GM19467 (cell line): ENCODE measurements around the gene PDCD4.
A peak's percentile ranks its signal among the peaks of the same experiment; 100 is the strongest.

Source experiments
- ATAC-seq: cut with Tn5 transposase; IDR thresholded peaks from one replicate; pipeline ENCODE4 v1.9.1; 2021; ENCODE audit warnings: mild to moderate bottlenecking, moderate library complexity; ENCODE audit not compliant: unreplicated experiment

Gene PDCD4

GRCh38 chr10:110918269-110918642, 46.5 kb downstream of the PDCD4 start:
- no peak for ATAC-seq

GRCh38 chr10:110918643-110919348, 47.1 kb downstream of the PDCD4 start, which contains the start of gene BBIP1:
TSS of gene BBIP1 (minus strand) at chr10:110919180. CDS start at chr10:110918157, 1,023 bp downstream.
- ATAC-seq: peak; percentile 86

- ATAC-seq: peak; percentile 10
Measured at GRCh38 chr10:110919349-110919931, 47.7 kb downstream of the PDCD4 start, which contains the start of gene SHOC2. TSS of gene SHOC2 (plus strand) at chr10:110919604. CDS start at chr10:110964359, 44,755 bp downstream.

- peak; percentile 24 for ATAC-seq
Measured at GRCh38 chr10:110919971-110920881, 48.5 kb downstream of the PDCD4 start.

- ATAC-seq: no peak
Measured at GRCh38 chr10:110923856-110924493, 52.2 kb downstream of the PDCD4 start.

- ATAC-seq: no peak
Measured at GRCh38 chr10:110927461-110927860, 55.7 kb downstream of the PDCD4 start.

GRCh38 chr10:110931769-110932381, 60.1 kb downstream of the PDCD4 start:
- no peak for ATAC-seq

- no peak for ATAC-seq
Measured at GRCh38 chr10:110932505-110933180, 60.9 kb downstream of the PDCD4 start.

GRCh38 chr10:110936757-110937156, 65.0 kb downstream of the PDCD4 start:
- no peak for ATAC-seq

GRCh38 chr10:110939419-110939818, 67.7 kb downstream of the PDCD4 start:
- ATAC-seq: no peak

GRCh38 chr10:110944792-110945396, 73.2 kb downstream of the PDCD4 start:
- ATAC-seq: no peak

- no peak for ATAC-seq
Measured at GRCh38 chr10:110946496-110946895, 74.8 kb downstream of the PDCD4 start.

GRCh38 chr10:110947061-110947595, 75.4 kb downstream of the PDCD4 start:
- ATAC-seq: no peak
